Osteocyte (in vitro differentiated cells): ENCODE measurements around the gene GPC5. TPM values are rescaled to one million over a fixed set of nuclear protein-coding genes. Genes with fewer than 3 reads are reported as not detected.

Experiments used
- DNase-seq: peaks from one replicate; pipeline ENCODE4 v3.0.0; 2021; ENCODE audit warnings: mixed read lengths; ENCODE audit not compliant: unreplicated experiment; ENCODE audit errors: extremely low spot score
- H3K27ac Mint-ChIP-seq: one replicate; pipeline ENCODE4 v1.8.0; 2021; ENCODE audit warnings: mild to moderate bottlenecking, mixed read lengths; ENCODE audit not compliant: unreplicated experiment
- H3K27me3 Mint-ChIP-seq: one replicate; pipeline ENCODE4 v1.8.0; 2021; ENCODE audit warnings: mixed read lengths; ENCODE audit not compliant: unreplicated experiment
- H3K36me3 Mint-ChIP-seq: one replicate; pipeline ENCODE4 v1.8.0; 2021; ENCODE audit warnings: mixed read lengths; ENCODE audit not compliant: unreplicated experiment
- H3K4me1 Mint-ChIP-seq: one replicate; pipeline ENCODE4 v1.8.0; 2021; ENCODE audit warnings: mixed read lengths; ENCODE audit not compliant: unreplicated experiment
- H3K4me3 Mint-ChIP-seq: one replicate; pipeline ENCODE4 v1.8.0; 2021; ENCODE audit warnings: mild to moderate bottlenecking, moderate library complexity, mixed read lengths; ENCODE audit not compliant: unreplicated experiment
- H3K9me3 Mint-ChIP-seq: one replicate; pipeline ENCODE4 v1.8.0; 2021; ENCODE audit warnings: mixed read lengths; ENCODE audit not compliant: unreplicated experiment
- total RNA-seq: library from RNA; stranded (reverse); gene quantifications from 2 replicates; pipeline ENCODE4 v1.2.1, GENCODE V29; 2021
- TF ChIP-seq, protein P1 (sequence below): fragments of 200-600 bp; sonication (generic); IDR thresholded peaks from 2 replicates; pipeline ENCODE4 v1.5.0; 2021; ENCODE audit warnings: antibody characterized with exemption, mild to moderate bottlenecking, moderate library complexity

Gene GPC5
- total RNA-seq, 1 donor from 2014 or later = 12.9 TPM

DNA sequence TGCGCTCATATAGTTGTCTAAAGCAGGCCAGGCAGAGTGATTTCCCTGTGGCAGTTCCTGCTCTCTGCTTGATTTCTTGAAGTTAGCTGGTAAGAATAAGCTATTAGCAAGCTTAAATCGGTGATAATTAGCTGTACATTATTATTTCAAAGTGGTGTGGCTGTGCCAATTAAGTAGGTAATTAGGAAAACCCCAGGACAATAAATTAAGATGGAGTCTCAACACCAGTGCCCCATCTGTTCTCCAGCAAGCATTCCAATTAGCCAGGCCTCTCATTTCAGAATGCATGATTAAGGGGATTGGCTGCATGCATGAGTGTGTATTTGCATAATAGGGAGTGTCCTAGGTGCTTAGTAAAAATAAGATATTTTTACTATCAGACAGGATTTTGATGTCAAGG lies 342.3 kb downstream of the GPC5 start:
- Mint-ChIP-seq H3K27me3 (peaks cover 3% of the 10 kb centered on the region), H3K27ac (no peak overlapping the region), H3K36me3 (no peaks in the 10 kb centered on the region), H3K4me3 (no peak overlapping the region), H3K4me1 (peaks cover 6% of the 10 kb centered on the region), H3K9me3 (no peaks in the 10 kb centered on the region)
- no peak for DNase-seq
- TF ChIP-seq, protein P1, sequence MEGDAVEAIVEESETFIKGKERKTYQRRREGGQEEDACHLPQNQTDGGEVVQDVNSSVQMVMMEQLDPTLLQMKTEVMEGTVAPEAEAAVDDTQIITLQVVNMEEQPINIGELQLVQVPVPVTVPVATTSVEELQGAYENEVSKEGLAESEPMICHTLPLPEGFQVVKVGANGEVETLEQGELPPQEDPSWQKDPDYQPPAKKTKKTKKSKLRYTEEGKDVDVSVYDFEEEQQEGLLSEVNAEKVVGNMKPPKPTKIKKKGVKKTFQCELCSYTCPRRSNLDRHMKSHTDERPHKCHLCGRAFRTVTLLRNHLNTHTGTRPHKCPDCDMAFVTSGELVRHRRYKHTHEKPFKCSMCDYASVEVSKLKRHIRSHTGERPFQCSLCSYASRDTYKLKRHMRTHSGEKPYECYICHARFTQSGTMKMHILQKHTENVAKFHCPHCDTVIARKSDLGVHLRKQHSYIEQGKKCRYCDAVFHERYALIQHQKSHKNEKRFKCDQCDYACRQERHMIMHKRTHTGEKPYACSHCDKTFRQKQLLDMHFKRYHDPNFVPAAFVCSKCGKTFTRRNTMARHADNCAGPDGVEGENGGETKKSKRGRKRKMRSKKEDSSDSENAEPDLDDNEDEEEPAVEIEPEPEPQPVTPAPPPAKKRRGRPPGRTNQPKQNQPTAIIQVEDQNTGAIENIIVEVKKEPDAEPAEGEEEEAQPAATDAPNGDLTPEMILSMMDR = no peak

DNA sequence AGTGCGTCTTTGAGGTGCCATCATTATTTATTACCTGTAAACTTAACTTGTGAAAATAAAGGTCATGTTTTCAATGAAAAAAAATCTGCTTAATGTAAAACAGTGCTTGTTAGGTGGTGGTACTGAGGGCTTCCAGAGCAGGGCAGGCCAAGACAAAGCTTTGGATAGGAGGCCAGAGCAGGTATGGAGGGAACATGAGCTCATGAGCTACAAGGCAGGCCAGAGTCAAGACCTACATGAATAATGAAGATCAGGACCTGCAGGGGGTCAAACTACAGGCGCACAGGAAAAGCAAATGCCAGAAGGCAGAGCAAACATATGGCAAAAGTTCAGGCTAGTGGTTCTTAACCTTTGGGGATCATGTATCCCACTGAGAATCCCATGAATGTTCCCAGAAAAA lies 343.5 kb downstream of the GPC5 start:
- H3K4me3 Mint-ChIP-seq = no peak overlapping the region
- no peaks in the 10 kb centered on the region for H3K36me3 Mint-ChIP-seq
- peaks cover 8% of the 10 kb centered on the region for H3K4me1 Mint-ChIP-seq
- TF ChIP-seq, protein P1 = no peak
- no peak overlapping the region for H3K27ac Mint-ChIP-seq
- no peaks in the 10 kb centered on the region for H3K9me3 Mint-ChIP-seq
- DNase-seq = no peak
- H3K27me3 Mint-ChIP-seq = peaks cover 3% of the 10 kb centered on the region

DNA sequence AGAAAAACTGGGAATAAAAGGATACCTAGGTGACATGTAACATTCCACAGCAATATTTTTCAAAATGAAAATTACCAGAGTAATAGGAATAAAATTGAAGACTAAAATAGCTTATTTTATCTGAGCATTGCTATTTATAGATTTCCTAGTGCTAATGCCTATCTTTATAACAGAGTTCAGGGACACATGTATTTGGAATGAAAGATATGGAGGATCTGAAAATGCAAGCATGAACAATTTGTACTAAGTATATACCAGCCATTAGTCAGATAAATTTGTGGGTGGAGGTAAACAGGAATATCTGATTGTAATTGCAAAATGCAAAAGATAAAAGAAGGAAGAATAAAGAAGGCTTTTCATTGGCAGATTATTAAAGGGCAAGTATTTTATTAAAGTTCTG lies 345.9 kb downstream of the GPC5 start:
- Mint-ChIP-seq H3K4me3 (no peak overlapping the region), H3K9me3 (no peaks in the 10 kb centered on the region), H3K36me3 (no peaks in the 10 kb centered on the region), H3K4me1 (peaks cover 8% of the 10 kb centered on the region), H3K27ac (no peak overlapping the region), H3K27me3 (peaks cover 3% of the 10 kb centered on the region)
- TF ChIP-seq, protein P1 = no peak
- no peak for DNase-seq

DNA sequence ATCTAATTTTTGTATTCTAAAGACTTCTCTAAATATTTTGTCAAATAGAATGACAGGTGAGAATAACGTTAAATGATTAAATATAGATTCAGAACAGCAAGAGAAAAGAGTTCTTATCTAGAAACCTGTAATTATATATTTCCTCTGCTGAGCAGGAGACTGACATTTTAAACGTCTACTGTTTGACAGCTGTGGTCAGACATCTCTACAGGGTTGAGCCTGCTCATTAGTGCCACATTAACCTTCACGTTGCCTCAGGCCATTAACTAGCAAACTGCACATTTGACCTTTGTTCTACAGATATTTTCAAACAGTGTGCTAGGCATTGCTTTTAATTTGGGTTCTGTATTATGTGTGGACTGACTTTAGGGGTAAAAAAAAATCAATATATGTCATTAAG lies 347.5 kb downstream of the GPC5 start:
- Mint-ChIP-seq H3K36me3 (no peaks in the 10 kb centered on the region), H3K27ac (no peak overlapping the region), H3K9me3 (no peaks in the 10 kb centered on the region), H3K4me3 (no peak overlapping the region), H3K4me1 (peaks cover 8% of the 10 kb centered on the region), H3K27me3 (peaks cover 3% of the 10 kb centered on the region)
- TF ChIP-seq, protein P1 = no peak
- no peak for DNase-seq

DNA sequence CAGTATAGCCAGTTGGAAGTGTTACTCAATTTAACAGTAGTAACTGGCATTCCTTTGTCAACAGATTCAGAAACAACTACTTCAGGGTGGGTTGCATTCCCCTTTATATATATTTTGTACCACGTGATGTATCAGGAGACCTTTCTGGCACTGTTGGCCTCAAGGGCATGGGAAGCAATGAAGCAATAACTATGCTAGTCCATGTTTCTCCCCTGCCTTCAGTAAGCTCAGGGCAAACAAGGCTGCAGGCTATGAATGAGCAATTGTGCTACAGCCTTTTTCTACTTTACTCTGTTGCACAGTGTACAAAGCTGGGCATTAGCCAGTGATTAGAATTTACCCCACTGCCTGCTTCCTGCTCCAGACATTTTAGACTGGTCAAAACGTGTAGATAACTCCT lies 348.8 kb downstream of the GPC5 start:
- no peak overlapping the region for H3K4me3 Mint-ChIP-seq
- H3K9me3 Mint-ChIP-seq = no peaks in the 10 kb centered on the region

More for the DNA sequence above, 348.8 kb downstream of the GPC5 start:
- DNase-seq = no peak
- Mint-ChIP-seq H3K36me3 (no peaks in the 10 kb centered on the region), H3K27me3 (peaks cover 3% of the 10 kb centered on the region), H3K27ac (no peak overlapping the region), H3K4me1 (peaks cover 3% of the 10 kb centered on the region)
- TF ChIP-seq, protein P1 = no peak
